Stomach smooth muscle (tissue), 2 donors: ENCODE measurements around the gene ZNF138.
"Not testable (repeated sequence)": the region's sequence is repeated elsewhere in the genome, so short reads cannot be mapped to it uniquely, and the experiment has no call there.

ENCODE experiments used
- H3K27ac ChIP-seq: one replicate; pipeline ENCODE4 v1.7.0; 2013; ENCODE audit warnings: mild to moderate bottlenecking, low read length, inconsistent platforms
- H3K27me3 ChIP-seq, 2 donors: one replicate each; pipeline ENCODE4 v1.7.0; 2013; ENCODE audit warnings: low read length in 2 of 2; ENCODE audit not compliant: insufficient read depth in 2 of 2, control insufficient read depth in 1 of 2
- H3K36me3 ChIP-seq, 2 donors: one replicate each; pipeline ENCODE4 v1.7.0; 2013; ENCODE audit warnings: low read length in 2 of 2; ENCODE audit not compliant: control insufficient read depth in 2 of 2, insufficient read depth in 2 of 2
- H3K4me1 ChIP-seq: one replicate; pipeline ENCODE4 v1.7.0; 2013; ENCODE audit warnings: low read length; ENCODE audit not compliant: control insufficient read depth, insufficient read depth
- H3K4me3 ChIP-seq, 2 donors: one replicate each; pipeline ENCODE4 v1.7.0; 2013; ENCODE audit warnings: low read length in 2 of 2
- H3K9ac ChIP-seq, 2 donors: one replicate each; pipeline ENCODE4 v1.7.0; 2013; ENCODE audit warnings: low read length in 2 of 2, mild to moderate bottlenecking in 1 of 2
- H3K9me3 ChIP-seq, 2 donors: one replicate each; pipeline ENCODE4 v1.7.0; 2013; ENCODE audit warnings: low read length in 2 of 2; ENCODE audit not compliant: control insufficient read depth in 2 of 2
- donor health status: healthy.
- donor health status: Pancreatic carcinoma.

Gene ZNF138

DNA sequence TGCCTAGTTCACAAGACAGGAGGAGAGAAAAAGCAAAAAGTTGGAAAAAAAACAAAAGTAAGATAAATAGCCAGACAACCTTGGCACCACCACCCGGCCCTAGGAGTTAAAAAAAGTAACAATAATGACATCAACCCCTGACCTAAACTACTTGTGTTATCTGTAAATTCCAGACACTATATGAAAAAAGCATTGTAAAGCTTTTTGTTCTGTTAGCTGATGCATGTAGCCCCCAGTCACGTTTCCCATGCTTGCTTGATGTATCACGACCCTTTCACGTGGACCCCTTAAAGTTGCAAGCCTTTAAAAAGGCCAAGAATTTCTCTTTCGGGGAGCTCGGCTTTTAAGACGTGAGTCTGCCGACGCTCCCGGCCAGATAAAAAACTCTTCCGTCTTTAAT is 5.0 kb upstream of the ZNF138 start:
- not testable (repeated sequence) for H3K4me3 ChIP-seq, H3K9ac ChIP-seq, H3K9me3 ChIP-seq, H3K27ac ChIP-seq, H3K4me1 ChIP-seq, H3K27me3 ChIP-seq, H3K36me3 ChIP-seq

- Histone ChIP-seq H3K36me3 (no peaks in the 10 kb centered on the region), H3K27ac (no peak overlapping the region), H3K4me3 (no peak overlapping the region), H3K4me1 (peaks cover 2% of the 10 kb centered on the region), H3K27me3 (no peaks in the 10 kb centered on the region), H3K9ac (no peak overlapping the region), H3K9me3 (no peaks in the 10 kb centered on the region)
These were observed 997 bp upstream of the ZNF138 start for GRCh38 chr7:64793106-64793755.

GRCh38 chr7:64795176-64795575 is 948 bp downstream of the ZNF138 start:
- Histone ChIP-seq H3K4me3 (peak overlapping the region; percentile 93), H3K27ac (peak overlapping the region; percentile 78), H3K9ac (peak overlapping the region; percentile 90 to 92)

DNA sequence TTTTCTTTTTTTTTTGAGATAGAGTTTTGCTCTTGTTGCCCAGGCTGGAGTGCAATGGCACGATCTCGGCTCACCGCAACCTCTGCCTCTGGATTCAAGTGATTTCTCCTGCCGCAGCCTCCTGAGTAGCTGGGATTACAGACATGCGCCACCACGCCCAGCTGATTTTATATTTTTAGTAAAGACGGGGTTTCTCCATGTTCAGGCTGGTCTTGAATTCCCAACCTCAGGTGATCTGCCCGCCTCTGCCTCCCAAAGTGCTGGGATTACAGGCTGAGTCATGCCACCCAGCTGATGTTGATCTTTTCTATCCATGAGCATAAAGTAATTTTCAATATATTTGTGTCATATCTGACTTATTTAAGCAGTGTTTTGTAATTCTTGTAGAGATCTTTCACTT is 4.9 kb downstream of the ZNF138 start:
- H3K36me3 ChIP-seq, H3K9me3 ChIP-seq, H3K27me3 ChIP-seq, H3K4me3 ChIP-seq, H3K27ac ChIP-seq, H3K9ac ChIP-seq, H3K4me1 ChIP-seq: not testable (repeated sequence)

More at GRCh38 chr7:64795176-64795575, 948 bp downstream of the ZNF138 start:
- no peaks in the 10 kb centered on the region for H3K9me3 ChIP-seq
- H3K4me1 ChIP-seq: peaks cover 2% of the 10 kb centered on the region
- peaks cover 0 to 10% of the 10 kb centered on the region in 2 donors for H3K36me3 ChIP-seq
- H3K27me3 ChIP-seq: no peaks in the 10 kb centered on the region

- H3K9ac ChIP-seq: no peak overlapping the region
- no peak overlapping the region for H3K27ac ChIP-seq
- peaks cover 1% of the 10 kb centered on the region for H3K4me1 ChIP-seq
- no peaks in the 10 kb centered on the region for H3K9me3 ChIP-seq
- peaks cover 0 to 12% of the 10 kb centered on the region in 2 donors for H3K36me3 ChIP-seq
- H3K27me3 ChIP-seq: no peaks in the 10 kb centered on the region
- H3K4me3 ChIP-seq: no peak overlapping the region
These were observed 8.5 kb downstream of the ZNF138 start for GRCh38 chr7:64802699-64803098.

DNA sequence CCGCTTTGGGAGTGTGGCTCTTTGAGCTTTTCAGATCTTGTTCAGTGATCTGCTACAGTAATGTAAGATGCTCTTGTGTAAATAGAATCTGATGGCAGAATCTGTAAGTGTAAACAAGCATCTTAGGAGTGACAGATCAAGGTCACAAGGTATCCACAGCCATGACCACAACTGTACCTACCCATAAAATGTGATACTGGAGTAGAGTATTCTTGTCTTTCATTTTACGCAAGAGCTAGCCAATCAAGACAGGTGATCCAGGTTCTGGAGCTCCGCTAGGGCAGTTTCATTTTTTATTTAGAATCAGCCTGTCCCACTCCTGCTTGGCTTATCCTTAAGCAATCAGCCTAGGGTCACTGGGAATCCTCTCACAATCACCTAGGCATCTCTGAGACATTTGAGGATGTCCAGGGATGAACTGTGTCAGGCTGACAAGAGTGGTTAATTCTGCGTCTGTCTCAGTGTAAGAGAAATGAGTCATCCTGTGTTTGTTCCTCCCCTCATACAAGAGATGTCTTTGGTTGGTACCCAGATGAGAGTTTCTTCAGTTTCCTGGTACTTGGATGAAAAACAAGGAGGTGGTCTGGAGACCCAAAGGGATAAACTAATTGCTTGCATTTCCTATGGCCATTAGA is 13.6 kb downstream of the ZNF138 start:
- Histone ChIP-seq H3K9ac (no peak overlapping the region), H3K9me3 (no peaks in the 10 kb centered on the region), H3K27me3 (no peaks in the 10 kb centered on the region), H3K36me3 (peaks cover 0 to 6% of the 10 kb centered on the region in 2 donors), H3K27ac (no peak overlapping the region), H3K4me1 (peaks cover 3% of the 10 kb centered on the region), H3K4me3 (no peak overlapping the region)

GRCh38 chr7:64811767-64812166 is 17.5 kb downstream of the ZNF138 start:
- peaks cover 3% of the 10 kb centered on the region for H3K4me1 ChIP-seq
- no peak overlapping the region for H3K9ac ChIP-seq
- no peaks in the 10 kb centered on the region for H3K9me3 ChIP-seq
- H3K27me3 ChIP-seq: no peaks in the 10 kb centered on the region
- no peak overlapping the region for H3K4me3 ChIP-seq
- H3K36me3 ChIP-seq: peaks cover 0 to 4% of the 10 kb centered on the region in 2 donors
- H3K27ac ChIP-seq: no peak overlapping the region

DNA sequence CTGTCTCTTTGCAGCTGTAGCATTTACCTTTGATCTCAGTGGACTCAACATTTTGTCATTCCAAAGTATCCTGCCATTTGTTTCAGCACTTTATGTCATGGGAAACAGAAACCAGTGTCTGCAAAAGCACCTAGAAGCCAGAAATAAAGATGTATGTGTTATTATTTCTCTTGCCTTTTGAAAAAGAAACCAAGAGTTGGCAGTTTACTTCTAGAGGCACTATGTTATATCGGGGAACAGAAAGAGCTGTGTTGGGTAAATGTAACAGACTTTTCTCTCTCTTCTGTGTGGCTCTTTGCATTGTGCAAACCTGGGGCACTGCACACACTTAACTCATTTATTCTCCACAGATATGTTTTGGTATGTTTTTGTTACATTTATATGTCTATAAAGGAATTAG is 36.7 kb downstream of the ZNF138 start:
- Histone ChIP-seq H3K4me1 (no peaks in the 10 kb centered on the region), H3K36me3 (no peaks in the 10 kb centered on the region), H3K27me3 (no peaks in the 10 kb centered on the region), H3K4me3 (peak overlapping the region; percentile 4 to 47), H3K27ac (no peak overlapping the region), H3K9me3 (no peaks in the 10 kb centered on the region), H3K9ac (no peak overlapping the region)

DNA sequence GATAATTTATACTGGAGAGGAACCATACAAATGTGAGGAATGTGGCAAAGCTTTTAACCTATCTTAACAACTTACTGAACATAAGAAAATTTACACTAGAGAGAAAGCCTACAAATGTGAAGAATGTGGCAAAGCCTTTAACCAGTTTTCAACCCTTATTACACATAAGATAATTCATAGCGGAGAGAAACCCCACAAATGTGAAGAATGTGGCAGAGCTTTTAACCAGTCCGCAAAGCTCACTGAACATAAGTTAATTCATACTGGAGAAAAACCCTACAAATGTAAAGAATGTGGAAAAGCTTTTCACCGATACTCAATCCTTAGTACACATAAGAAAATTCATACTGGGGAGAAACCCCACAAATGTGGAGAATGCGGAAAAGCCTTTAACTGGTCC is 37.9 kb downstream of the ZNF138 start:
- no peaks in the 10 kb centered on the region for H3K4me1 ChIP-seq
- H3K9me3 ChIP-seq: no peaks in the 10 kb centered on the region
- H3K9ac ChIP-seq: no peak overlapping the region
- H3K27ac ChIP-seq: no peak overlapping the region
- no peaks in the 10 kb centered on the region for H3K36me3 ChIP-seq
- no peaks in the 10 kb centered on the region for H3K27me3 ChIP-seq
- no peak overlapping the region for H3K4me3 ChIP-seq

DNA sequence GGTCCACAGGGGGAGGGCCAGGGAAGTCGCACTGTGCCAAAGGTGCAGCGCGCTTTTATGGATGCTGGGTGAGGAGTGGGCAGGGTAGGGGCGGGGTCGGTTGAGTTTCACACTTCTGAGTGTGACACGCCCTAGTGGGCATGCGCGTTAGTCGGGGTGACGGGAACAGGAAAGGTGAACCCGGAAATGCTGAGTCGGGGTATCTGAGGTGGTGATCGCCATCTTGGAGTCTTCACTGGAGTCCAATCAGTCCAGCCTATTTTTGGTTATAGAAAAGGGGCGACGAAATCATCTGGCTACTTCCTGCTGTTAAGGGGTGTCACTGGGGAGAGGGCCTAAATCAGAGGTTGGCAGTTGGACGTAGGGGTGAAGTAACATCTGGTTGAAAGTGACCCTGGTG is 40.8 kb downstream of the ZNF138 start:
- Histone ChIP-seq H3K27me3 (no peaks in the 10 kb centered on the region), H3K27ac (no peak overlapping the region), H3K4me1 (no peaks in the 10 kb centered on the region), H3K36me3 (no peaks in the 10 kb centered on the region), H3K9ac (no peak overlapping the region), H3K4me3 (no peak overlapping the region), H3K9me3 (no peaks in the 10 kb centered on the region)

GRCh38 chr7:64835856-64836255 is 41.6 kb downstream of the ZNF138 start:
- H3K9ac ChIP-seq, H3K9me3 ChIP-seq, H3K4me1 ChIP-seq, H3K27me3 ChIP-seq, H3K36me3 ChIP-seq, H3K27ac ChIP-seq, H3K4me3 ChIP-seq: not testable (repeated sequence)
